ENCODE results near the gene DUSP23. TPM values are rescaled to one million over a fixed set of nuclear protein-coding genes. Genes with fewer than 3 reads are reported as not detected.

Gene DUSP23
- total RNA-seq, 1 donor from 2014 or later, result 47.5 TPM

DNA sequence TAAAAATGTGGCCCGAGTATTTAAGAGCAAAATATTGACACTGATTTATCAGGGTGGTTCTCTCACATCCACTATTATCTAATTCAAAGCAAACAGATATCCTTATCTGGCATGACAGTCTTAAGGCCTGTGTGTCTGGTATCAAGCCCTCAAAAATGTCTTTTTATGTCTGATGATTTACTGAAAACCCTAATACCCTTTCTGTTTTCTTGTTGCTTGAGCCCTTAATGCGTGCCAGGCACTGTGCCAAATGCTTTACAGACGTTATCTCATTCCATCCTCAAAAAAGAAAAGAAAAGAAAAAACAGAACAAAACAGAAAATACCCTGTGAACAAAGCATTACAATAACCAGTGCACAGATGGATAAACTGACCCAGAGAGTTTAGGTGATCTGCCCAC, 5.7 kb downstream of the DUSP23 start:
- no peak for DNase-seq (ENCODE audit: low spot score)

DNA sequence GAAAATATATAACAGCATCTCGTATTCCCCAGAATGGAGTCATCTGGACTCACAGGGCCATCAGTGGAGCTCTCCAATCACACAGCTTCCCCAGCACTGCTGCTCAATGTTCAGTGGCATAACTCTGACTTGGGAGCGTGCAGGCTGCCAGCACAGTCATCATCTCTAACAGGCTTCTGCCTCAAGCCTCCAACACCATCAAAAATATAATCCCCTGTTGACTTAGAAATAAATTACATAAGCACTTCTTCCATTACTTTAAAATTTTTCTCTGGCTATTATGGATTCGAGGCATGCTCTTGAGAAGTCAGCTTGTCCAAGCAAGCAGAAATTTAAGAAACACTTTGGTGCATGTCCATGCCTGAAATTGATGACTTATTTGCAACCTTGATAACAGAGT, 6.2 kb downstream of the DUSP23 start:
- DNase-seq (ENCODE audit: low spot score), result no peak

GRCh38 chr1:159790237-159790917, 9.6 kb downstream of the DUSP23 start:
- no peak for DNase-seq (ENCODE audit: low spot score)

DNA sequence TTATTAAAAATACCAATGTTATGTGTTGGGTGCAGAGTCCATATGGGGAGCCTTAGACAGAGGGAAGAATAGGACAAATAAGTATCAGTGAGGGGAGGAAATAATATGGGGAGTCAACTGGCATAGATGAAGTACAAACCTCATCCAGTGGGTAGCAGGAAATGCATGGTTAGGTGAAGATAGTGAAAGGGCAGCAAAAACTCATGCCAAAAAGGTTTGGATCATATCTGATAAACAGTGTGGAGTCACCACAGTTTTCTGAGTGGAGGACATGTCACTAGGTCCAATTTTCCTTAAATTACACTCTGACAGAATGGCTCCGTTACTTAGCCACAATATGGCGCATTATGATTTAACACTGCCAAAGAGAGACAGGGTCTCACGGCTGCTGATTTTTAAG, 10.3 kb downstream of the DUSP23 start:
- no peak for DNase-seq (ENCODE audit: low spot score)

DNA sequence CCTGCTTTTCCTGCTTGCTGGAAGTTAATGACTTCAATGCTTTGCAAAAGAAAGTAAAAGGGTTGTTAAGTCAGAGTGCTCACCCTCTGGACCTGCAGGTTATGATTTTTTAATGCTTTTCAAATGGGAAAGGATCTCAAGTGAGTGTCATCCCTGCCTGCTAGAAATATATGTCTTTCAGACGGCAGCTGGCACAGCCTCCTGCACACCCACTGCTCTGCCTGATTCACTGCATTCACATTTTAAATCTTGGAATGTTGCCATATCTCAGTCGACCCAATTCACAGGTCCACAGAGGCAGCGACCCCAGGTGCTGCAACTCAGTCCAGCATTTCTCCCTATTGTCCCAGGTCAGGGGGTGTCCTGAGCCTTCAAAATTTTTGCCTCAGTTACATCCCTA, 10.7 kb downstream of the DUSP23 start:
- DNase-seq (ENCODE audit: low spot score), result no peak

- no peak for DNase-seq (ENCODE audit: low spot score)
These were observed 14.8 kb downstream of the DUSP23 start for GRCh38 chr1:159795534-159795933.

DNA sequence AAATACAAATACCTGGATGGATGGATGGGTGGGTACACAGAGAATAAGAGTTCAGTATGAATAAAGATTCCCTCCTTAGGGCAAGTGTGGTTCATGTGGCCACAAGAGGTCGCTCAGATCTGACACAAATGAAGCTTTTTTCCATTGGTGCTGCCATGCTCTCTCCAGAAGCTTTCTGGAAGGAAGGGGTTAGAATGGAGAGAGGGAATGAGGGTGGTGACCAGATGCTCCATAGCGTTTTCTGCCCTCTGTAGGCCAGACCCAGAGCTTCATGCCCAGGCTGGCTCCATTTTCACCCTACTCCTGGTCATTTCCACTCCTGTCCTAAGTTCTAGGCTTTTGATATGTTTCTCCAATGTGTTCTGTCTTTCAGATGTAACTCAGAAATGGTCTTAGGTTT, 18.1 kb downstream of the DUSP23 start:
- DNase-seq (ENCODE audit: low spot score), result no peak

DNA sequence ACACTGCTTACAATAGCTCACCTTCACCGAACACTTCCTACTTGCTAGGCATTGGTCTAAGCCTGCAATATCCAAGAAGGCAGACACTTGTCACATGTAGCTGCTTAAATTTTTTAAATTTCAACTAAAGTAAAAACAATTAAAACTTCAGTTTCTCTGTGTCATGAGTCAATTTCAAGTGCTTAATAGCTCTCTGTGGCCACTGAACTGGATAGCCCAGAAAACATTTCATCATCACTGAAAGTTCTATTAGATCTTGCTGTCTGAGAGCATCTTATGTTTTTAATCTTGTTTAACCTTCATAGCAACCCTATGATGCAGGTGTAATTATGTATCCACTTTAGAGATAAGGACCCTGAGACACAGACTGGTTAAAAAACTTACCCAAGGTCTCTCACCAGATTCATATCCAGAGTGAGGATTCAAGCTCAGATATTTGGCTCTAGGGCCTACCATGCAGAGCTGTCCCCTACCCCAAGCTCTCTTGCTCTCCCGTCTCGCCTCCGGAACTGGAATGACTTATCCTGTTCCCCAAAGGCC, 18.8 kb downstream of the DUSP23 start:
- DNase-seq (ENCODE audit: low spot score), result no peak

GRCh38 chr1:159800177-159800930, 19.6 kb downstream of the DUSP23 start:
- no peak for DNase-seq (ENCODE audit: low spot score)

- no peak for DNase-seq (ENCODE audit: low spot score)
These were observed 21.3 kb downstream of the DUSP23 start, which contains the start of gene FCRL6 for GRCh38 chr1:159802111-159802510. TSS of gene FCRL6 (plus strand) at chr1:159802360. CDS start at chr1:159802425, 65 bp downstream.

DNA sequence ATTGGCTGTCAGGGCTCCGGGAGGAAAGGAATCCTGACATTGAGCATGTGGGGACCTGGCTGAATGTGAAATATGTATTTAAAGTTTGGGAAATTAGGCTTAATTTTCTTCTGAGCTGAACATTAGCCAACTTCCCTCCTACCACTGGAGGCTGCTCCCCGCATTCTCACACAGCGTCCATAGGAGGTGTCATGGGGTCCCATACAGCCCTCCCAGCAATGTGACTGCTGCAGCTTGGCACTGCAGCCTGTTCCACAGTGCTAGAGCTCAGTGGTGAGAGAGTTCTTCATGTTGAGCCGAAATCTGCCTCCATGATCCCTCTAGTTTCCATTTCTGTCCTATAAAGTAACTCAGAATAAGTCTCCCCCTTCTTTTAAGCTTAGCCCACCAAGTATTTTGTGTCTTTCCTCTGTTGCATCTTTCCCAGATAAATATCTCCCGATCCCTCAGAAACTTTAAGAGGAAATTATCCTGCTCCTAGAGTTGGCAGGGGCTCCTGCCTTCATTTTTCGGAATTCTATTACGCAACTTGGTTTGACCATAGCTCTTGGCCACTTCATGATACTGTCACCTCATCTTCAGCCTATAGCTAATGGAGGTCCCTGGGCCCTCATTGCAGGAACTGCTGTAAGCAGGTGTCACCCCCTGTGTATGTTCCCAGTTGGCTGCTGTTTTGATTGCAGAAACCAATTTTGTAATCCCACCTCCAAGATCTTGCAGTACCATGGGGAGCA, 23.4 kb downstream of the DUSP23 start:
- no peak for DNase-seq (ENCODE audit: low spot score)

GRCh38 chr1:159804924-159805323, 24.2 kb downstream of the DUSP23 start:
- no peak for DNase-seq (ENCODE audit: low spot score)

GRCh38 chr1:159815926-159816325, 35.2 kb downstream of the DUSP23 start:
- no peak for DNase-seq (ENCODE audit: low spot score)

GRCh38 chr1:159817276-159818041, 36.7 kb downstream of the DUSP23 start:
- DNase-seq (ENCODE audit: low spot score), result no peak

DNA sequence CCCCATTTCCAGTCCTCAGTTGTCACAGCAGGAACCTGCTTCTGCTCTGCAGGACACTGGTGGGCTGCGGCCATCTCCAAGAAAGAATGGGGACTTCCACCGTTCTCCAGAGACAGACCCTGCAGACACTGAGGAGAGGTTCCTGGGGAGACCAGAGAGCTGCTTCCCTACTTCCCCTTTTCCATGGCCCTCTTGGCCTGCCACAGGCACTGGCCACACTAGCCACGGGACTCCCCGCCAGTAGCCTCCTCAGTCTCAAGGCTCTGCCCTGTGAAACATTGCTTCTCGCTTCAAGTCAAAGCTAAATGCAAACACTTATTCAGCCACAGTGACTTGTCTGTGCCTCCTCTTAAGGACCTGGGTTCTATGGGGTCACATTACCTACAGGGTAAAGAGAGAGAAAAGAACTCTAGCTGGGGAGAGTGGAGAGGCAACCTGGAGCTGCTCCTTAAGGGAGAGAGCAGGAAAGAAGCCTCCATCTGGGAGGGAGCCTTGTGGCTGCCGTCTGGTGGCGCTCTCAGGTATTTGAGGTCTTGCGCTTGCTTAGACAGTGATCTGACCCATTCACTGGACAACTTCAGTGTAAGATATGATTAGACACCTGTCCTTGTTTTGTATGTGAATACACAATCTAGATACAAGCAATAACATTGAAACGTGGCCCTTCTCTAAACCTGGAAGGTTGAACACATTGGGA, 40.6 kb downstream of the DUSP23 start:
- DNase-seq (ENCODE audit: low spot score), result no peak

DNA sequence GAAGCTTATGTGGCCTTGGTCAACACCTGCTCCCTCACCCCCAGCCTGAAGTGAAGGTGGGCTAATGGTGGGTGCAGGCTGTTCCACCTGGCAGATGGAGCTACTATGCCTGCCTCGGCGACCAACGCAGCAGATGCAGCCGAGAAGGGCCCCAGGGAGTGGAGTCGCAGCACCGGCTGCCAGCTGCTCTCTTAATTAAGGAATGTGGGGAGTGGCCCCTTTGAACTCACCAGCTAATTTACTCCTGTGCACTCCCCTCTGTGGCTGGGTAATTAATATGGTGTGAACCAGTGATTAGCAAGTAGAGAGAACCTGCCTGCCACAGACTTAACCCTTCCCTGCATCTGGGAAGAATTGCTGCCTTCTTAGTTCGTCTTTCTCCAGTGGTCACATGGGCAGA, 42.6 kb downstream of the DUSP23 start:
- DNase-seq (ENCODE audit: low spot score), result no peak

GRCh38 chr1:159825564-159825963, 44.8 kb downstream of the DUSP23 start:
- DNase-seq (ENCODE audit: low spot score), result no peak

GRCh38 chr1:159826441-159827101, 45.8 kb downstream of the DUSP23 start, which contains the start of gene SLAMF8:
TSS of gene SLAMF8 (plus strand) at chr1:159826873. CDS start at chr1:159826899, 26 bp downstream.
- peak; percentile 56 for DNase-seq (ENCODE audit: low spot score)

DNA sequence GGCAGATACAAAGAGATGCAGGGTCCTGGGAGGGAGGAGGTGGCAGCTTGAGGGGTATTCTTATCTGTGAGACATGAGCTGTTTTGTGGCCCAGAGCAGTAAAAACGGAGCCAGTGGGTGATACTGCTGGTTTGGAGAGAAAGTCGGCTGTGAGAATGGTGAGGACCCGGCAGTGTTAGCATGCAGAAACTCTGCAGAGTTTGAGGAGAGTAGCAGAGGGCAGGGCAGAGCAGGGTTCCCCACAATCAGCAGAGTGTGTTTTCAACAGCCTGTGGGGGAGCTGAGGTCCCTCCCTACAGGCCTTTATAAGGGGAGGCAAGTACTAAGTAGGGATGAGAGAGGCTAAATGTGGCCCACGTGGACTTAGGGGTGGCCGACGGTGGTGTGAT, 46.3 kb downstream of the DUSP23 start:
- DNase-seq (ENCODE audit: low spot score), result no peak

DNA sequence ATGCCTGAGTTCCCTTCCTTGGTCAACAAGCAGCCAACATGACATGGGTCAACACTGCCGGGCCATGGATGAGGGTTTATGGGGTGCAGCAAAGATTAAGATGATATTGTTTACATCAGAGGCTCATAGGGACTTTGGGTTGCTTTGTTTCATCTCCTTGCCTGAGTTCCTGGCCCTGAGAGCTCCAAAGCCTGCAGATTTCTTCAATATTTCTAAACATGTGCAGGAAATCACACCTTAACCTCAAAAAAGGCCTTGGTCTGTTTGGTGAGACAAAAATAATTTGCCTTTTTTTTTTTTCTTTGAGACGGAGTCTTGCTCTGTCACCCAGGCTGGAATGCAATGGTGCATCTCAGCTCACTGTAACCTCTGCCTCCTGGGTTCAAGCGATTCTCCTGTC, 46.8 kb downstream of the DUSP23 start:
- DNase-seq (ENCODE audit: low spot score), result no peak
